Astrocyte (in vitro differentiated cells and primary cell): Measurements from ENCODE around the gene CDKAL1. TPM values are rescaled to one million over a fixed set of nuclear protein-coding genes. Genes with fewer than 3 reads are reported as not detected.
"Not testable (repeated sequence)": the region's sequence is repeated elsewhere in the genome, so short reads cannot be mapped to it uniquely, and the experiment has no call there.

Source experiments
- DNase-seq: peaks from one replicate; pipeline ENCODE4 v3.0.0-alpha.2; 2010; ENCODE audit warnings: low read depth
- FAIRE-seq: peaks from 2 replicates; lab custom pipeline; 2011; peaks lifted over from hg19 to GRCh38; lab: Jason Lieb, UNC
- H2AFZ ChIP-seq: 2 replicates; pipeline ENCODE4 v1.6.0; 2012; ENCODE audit warnings: low read depth, low read length, inconsistent platforms
- H3K27ac ChIP-seq: 2 replicates; pipeline ENCODE4 v1.5.1; 2011; ENCODE audit warnings: low read depth, low read length, inconsistent platforms
- H3K27me3 ChIP-seq: 2 replicates; pipeline ENCODE4 v1.6.0; 2011; ENCODE audit warnings: low read length, inconsistent platforms; ENCODE audit not compliant: insufficient read depth
- H3K36me3 ChIP-seq: 2 replicates; pipeline ENCODE4 v1.5.1; 2011; ENCODE audit warnings: low read length, inconsistent platforms; ENCODE audit not compliant: insufficient read depth
- H3K4me1 ChIP-seq: 2 replicates; pipeline ENCODE4 v1.5.1; 2011; ENCODE audit warnings: low read length, inconsistent platforms; ENCODE audit not compliant: insufficient read depth
- H3K4me2 ChIP-seq: 2 replicates; pipeline ENCODE4 v1.6.0; 2012; ENCODE audit warnings: low read length, inconsistent platforms
- H3K4me3 ChIP-seq: 2 replicates; pipeline ENCODE4 v1.5.1; 2011; ENCODE audit warnings: low read depth, mild to moderate bottlenecking, low read length, inconsistent platforms; ENCODE audit not compliant: insufficient read depth
- H3K79me2 ChIP-seq: 2 replicates; pipeline ENCODE4 v1.6.0; 2012; ENCODE audit warnings: mild to moderate bottlenecking, low read length, inconsistent platforms; ENCODE audit not compliant: insufficient read depth
- H3K9ac ChIP-seq: 2 replicates; pipeline ENCODE4 v1.6.0; 2012; ENCODE audit warnings: mild to moderate bottlenecking, low read length, inconsistent platforms
- H3K9me3 ChIP-seq: 2 replicates; pipeline ENCODE4 v1.5.1; 2012; ENCODE audit warnings: low read depth, mild to moderate bottlenecking, low read length, inconsistent platforms; ENCODE audit not compliant: insufficient read depth
- H4K20me1 ChIP-seq: 2 replicates; pipeline ENCODE4 v1.6.0; 2012; ENCODE audit warnings: low read length, inconsistent platforms; ENCODE audit not compliant: insufficient read depth
- H3K27ac Mint-ChIP-seq: one replicate; pipeline ENCODE4 v1.8.0; 2021; ENCODE audit warnings: mild to moderate bottlenecking, mixed read lengths; ENCODE audit not compliant: unreplicated experiment
- H3K27me3 Mint-ChIP-seq: one replicate; pipeline ENCODE4 v1.8.0; 2021; ENCODE audit warnings: low read depth, mixed read lengths; ENCODE audit not compliant: unreplicated experiment
- H3K36me3 Mint-ChIP-seq: one replicate; pipeline ENCODE4 v1.8.0; 2021; ENCODE audit warnings: low read depth, mixed read lengths; ENCODE audit not compliant: unreplicated experiment
- H3K4me1 Mint-ChIP-seq: one replicate; pipeline ENCODE4 v1.8.0; 2021; ENCODE audit warnings: low read depth, mixed read lengths; ENCODE audit not compliant: unreplicated experiment
- H3K4me3 Mint-ChIP-seq: one replicate; pipeline ENCODE4 v1.8.0; 2021; ENCODE audit warnings: mild to moderate bottlenecking, moderate library complexity, mixed read lengths; ENCODE audit not compliant: unreplicated experiment
- H3K9me3 Mint-ChIP-seq: one replicate; pipeline ENCODE4 v1.8.0; 2021; ENCODE audit warnings: mild to moderate bottlenecking, mixed read lengths; ENCODE audit not compliant: unreplicated experiment
- EZH2 ChIP-seq: IDR thresholded peaks from 2 replicates; pipeline ENCODE4 v1.6.1; 2012; ENCODE audit warnings: mild to moderate bottlenecking, low read length, inconsistent platforms; ENCODE audit not compliant: insufficient read depth
- total RNA-seq: library from RNA; stranded (reverse); gene quantifications from 2 replicates; pipeline ENCODE4 v1.2.1, GENCODE V29; 2021
- TF ChIP-seq, protein P1 (sequence below): IDR thresholded peaks from 2 replicates; pipeline ENCODE4 v1.5.1; 2011; ENCODE audit warnings: low read depth, mild to moderate bottlenecking, inconsistent platforms, low read length, moderate library complexity; ENCODE audit not compliant: insufficient read depth

The CDKAL1 gene
- total RNA-seq, 1 donor from 2014 or later: 13.7 TPM

- Histone ChIP-seq H3K9ac (no peak overlapping the region), H4K20me1 (no peaks in the 10 kb centered on the region), H3K4me2 (no peak overlapping the region), H3K36me3 (no peaks in the 10 kb centered on the region), H3K4me1 (peaks cover 17% of the 10 kb centered on the region), H3K27me3 (no peaks in the 10 kb centered on the region), H2AFZ (no peak overlapping the region), H3K79me2 (no peaks in the 10 kb centered on the region), H3K9me3 (no peaks in the 10 kb centered on the region), H3K27ac (peak overlapping the region; percentile 29), H3K4me3 (no peak overlapping the region)
- H3K36me3 Mint-ChIP-seq: no peaks in the 10 kb centered on the region
- FAIRE-seq (peak; percentile 9), DNase-seq (peak; percentile 90)
- H3K9me3 Mint-ChIP-seq: no peaks in the 10 kb centered on the region
- no peaks in the 10 kb centered on the region for H3K27me3 Mint-ChIP-seq
- H3K4me1 Mint-ChIP-seq: peaks cover 16% of the 10 kb centered on the region
- H3K4me3 Mint-ChIP-seq: no peak overlapping the region
- TF ChIP-seq, protein P1, sequence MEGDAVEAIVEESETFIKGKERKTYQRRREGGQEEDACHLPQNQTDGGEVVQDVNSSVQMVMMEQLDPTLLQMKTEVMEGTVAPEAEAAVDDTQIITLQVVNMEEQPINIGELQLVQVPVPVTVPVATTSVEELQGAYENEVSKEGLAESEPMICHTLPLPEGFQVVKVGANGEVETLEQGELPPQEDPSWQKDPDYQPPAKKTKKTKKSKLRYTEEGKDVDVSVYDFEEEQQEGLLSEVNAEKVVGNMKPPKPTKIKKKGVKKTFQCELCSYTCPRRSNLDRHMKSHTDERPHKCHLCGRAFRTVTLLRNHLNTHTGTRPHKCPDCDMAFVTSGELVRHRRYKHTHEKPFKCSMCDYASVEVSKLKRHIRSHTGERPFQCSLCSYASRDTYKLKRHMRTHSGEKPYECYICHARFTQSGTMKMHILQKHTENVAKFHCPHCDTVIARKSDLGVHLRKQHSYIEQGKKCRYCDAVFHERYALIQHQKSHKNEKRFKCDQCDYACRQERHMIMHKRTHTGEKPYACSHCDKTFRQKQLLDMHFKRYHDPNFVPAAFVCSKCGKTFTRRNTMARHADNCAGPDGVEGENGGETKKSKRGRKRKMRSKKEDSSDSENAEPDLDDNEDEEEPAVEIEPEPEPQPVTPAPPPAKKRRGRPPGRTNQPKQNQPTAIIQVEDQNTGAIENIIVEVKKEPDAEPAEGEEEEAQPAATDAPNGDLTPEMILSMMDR: no peak
- no peak for TF ChIP-seq EZH2
- H3K27ac Mint-ChIP-seq: no peak overlapping the region
These were observed 293.5 kb downstream of the CDKAL1 start for GRCh38 chr6:20827798-20828197.

DNA sequence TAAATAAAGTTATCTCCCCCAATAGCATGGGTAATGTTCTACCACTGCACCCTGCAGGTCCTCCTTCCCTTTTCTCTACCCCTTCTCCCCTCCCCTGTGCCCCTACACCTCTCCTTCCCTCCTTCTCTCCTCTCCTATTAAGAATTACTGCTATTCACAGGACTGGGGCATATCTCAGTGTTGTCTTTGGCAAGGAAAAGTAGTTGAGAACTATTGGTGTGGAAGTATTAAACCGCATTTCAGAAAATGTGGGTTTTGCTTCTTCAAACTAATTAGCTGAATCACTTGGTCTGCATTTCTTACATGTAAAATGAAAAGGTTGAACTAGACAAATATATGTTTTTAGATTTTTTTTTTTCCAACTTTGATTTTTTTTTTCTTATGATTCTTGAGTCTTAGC, 296.3 kb downstream of the CDKAL1 start:
- Histone ChIP-seq H3K36me3 (no peaks in the 10 kb centered on the region), H3K9ac (no peak overlapping the region), H3K4me1 (peaks cover 13% of the 10 kb centered on the region), H3K4me3 (no peak overlapping the region), H3K4me2 (no peak overlapping the region), H3K27ac (no peak overlapping the region), H3K9me3 (no peaks in the 10 kb centered on the region), H2AFZ (no peak overlapping the region), H3K79me2 (no peaks in the 10 kb centered on the region), H3K27me3 (no peaks in the 10 kb centered on the region), H4K20me1 (no peaks in the 10 kb centered on the region)
- no peak overlapping the region for H3K4me3 Mint-ChIP-seq
- no peaks in the 10 kb centered on the region for H3K36me3 Mint-ChIP-seq
- peaks cover 14% of the 10 kb centered on the region for H3K4me1 Mint-ChIP-seq
- no peak overlapping the region for H3K27ac Mint-ChIP-seq
- DNase-seq (peak; percentile 89), FAIRE-seq (no peak)
- no peaks in the 10 kb centered on the region for H3K27me3 Mint-ChIP-seq
- no peaks in the 10 kb centered on the region for H3K9me3 Mint-ChIP-seq
- TF ChIP-seq EZH2: no peak
- TF ChIP-seq, protein P1: no peak

DNA sequence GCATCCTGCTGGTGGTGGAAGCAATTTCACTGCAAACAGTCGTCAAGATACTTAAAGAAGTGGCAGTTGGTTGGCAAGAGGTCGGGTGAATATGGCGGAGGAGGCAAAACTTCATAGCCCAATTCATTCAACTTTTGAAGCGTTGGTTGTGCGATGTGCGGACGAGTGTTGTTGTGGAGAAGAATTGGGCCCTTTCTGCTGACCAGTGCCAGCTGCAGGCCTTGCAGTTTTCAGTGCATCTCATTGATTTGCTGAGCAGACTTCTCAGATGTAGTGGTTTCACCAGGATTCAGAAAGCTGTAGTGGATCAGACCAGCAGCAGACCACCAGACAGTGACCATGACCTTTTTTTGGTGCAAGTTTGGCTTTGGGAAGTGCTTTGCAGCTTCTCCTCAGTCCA, 297.0 kb downstream of the CDKAL1 start:
- H3K36me3 Mint-ChIP-seq, H3K36me3 ChIP-seq, H3K27me3 Mint-ChIP-seq, H3K9ac ChIP-seq, H3K4me1 Mint-ChIP-seq, H3K4me3 ChIP-seq, H2AFZ ChIP-seq, H3K9me3 ChIP-seq, H3K4me3 Mint-ChIP-seq, H3K79me2 ChIP-seq, H3K27ac ChIP-seq, H3K27ac Mint-ChIP-seq, H3K4me1 ChIP-seq, DNase-seq, H4K20me1 ChIP-seq, FAIRE-seq, H3K9me3 Mint-ChIP-seq, H3K4me2 ChIP-seq, H3K27me3 ChIP-seq: not testable (repeated sequence)
